Left lung (tissue), 10 donors: ENCODE measurements around the gene ELL. TPM values are rescaled to one million over a fixed set of nuclear protein-coding genes. Genes with fewer than 3 reads are reported as not detected.

Experiments used
- ATAC-seq: fragments of 200-7000 bp; cut with Tn5 transposase; one replicate; pipeline ENCODE4 v1.9.1; 2020; ENCODE audit warnings: moderate library complexity
- DNase-seq, 4 donors: peaks; one replicate each; pipeline ENCODE4 v3.0.0-alpha.2; 2013 to 2020
- H3K27ac ChIP-seq, 2 donors: fragments of 200-600 bp; sonication (generic) in 1 of 2; one replicate each; pipeline versions ENCODE4 v1.5.0 to v1.8.0; 2020 to 2021
- H3K27me3 ChIP-seq, 2 donors: fragments of 200-600 bp; sonication (generic) in 1 of 2; one replicate each; pipeline versions ENCODE4 v1.5.0 to v1.8.0; 2020 to 2021
- H3K36me3 ChIP-seq, 2 donors: fragments of 200-600 bp; sonication (generic) in 1 of 2; one replicate each; pipeline versions ENCODE4 v1.5.0 to v1.8.0; 2020 to 2021
- H3K4me1 ChIP-seq, 2 donors: fragments of 200-600 bp; one replicate each; pipeline ENCODE4 v1.8.0; 2021
- H3K4me3 ChIP-seq, 2 donors: fragments of 200-600 bp; sonication (generic) in 1 of 2; one replicate each; pipeline versions ENCODE4 v1.5.0 to v1.8.0; 2020 to 2021; ENCODE audit warnings: mild to moderate bottlenecking in 1 of 2
- H3K9me3 ChIP-seq, 2 donors: fragments of 200-600 bp; sonication (generic) in 1 of 2; one replicate each; pipeline versions ENCODE4 v1.5.0 to v1.8.0; 2020 to 2021
- intact Hi-C, 2 donors: fragments of 100-400 bp; cut with DNase I; formaldehyde crosslinking; loops; one replicate each; pipeline versions ENCODE4 v1.11.2 to v1.14.2; 2022
- polyA plus RNA-seq, 6 donors: library from polyadenylated mRNA; unstranded; fragments of 120-200 nt; gene quantifications; one replicate each; pipeline ENCODE4 v1.2.1, GENCODE V29; 2013; ENCODE audit not compliant: insufficient read length in 6 of 6
- total RNA-seq, 2 donors: library from RNA; stranded (reverse); fragmentation: NEBNext Ultra II Directional; extraction: Animal tissue kit (Norgen Biotek cat#: 25700); gene quantifications; one replicate each; pipeline ENCODE4 v1.2.1, GENCODE V29; 2021
- TF ChIP-seq, protein P1 (sequence below), 2 donors: fragments of 200-600 bp; sonication (generic) in 1 of 2; IDR thresholded peaks; one replicate each; pipeline versions ENCODE4 v1.5.0 to v1.8.0; 2021; ENCODE audit warnings: antibody characterized with exemption in 2 of 2
- donor health status: DM: no; HTN: yes; CAD: no.
- donor health status: DM: no; HTN: no; CAD: no.

Gene ELL
- total and polyA plus RNA-seq, 8 donors, result 8.5 to 22.9 (median 9.9) TPM

DNA sequence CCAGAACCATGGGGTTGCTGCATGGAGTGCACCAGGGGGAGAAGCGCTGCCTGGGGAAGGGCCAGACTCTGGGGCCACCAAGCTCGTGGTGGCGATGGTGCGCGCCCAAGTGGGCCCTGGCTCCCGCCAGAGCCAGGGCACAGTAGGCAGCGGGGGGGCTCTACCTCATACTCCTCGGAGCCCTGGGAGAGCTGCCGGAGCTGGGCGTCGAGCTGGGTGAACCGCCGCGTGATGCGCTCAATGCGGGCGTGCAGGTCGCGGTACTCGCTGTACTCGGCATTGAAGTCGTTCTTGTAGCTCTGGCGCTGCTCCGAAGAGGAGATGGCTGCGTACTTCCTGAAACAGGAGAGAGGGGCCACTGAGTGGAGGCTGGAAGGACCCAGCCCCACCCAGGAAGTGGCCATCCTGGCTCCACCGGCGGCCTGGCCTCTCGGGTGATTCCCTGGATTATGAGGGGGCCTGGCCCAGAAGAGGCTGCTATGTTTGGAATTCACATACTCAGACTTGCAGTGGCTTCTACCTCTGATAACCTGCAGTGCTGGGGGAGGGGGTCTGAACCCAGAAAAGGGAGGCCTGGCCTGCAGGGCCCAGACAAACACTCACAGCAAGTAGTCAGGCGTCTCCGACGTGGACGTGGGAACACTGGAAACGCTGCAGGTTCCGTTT lies 75.6 kb downstream of the ELL start:
- Histone ChIP-seq H3K9me3 (no peaks in the 10 kb centered on the region), H3K27me3 (no peaks in the 10 kb centered on the region), H3K4me1 (peaks cover 4 to 6% of the 10 kb centered on the region in 2 donors), H3K36me3 (peaks cover 0 to 85% of the 10 kb centered on the region in 2 donors), H3K4me3 (no peak overlapping the region), H3K27ac (no peak overlapping the region)
- TF ChIP-seq, protein P1, sequence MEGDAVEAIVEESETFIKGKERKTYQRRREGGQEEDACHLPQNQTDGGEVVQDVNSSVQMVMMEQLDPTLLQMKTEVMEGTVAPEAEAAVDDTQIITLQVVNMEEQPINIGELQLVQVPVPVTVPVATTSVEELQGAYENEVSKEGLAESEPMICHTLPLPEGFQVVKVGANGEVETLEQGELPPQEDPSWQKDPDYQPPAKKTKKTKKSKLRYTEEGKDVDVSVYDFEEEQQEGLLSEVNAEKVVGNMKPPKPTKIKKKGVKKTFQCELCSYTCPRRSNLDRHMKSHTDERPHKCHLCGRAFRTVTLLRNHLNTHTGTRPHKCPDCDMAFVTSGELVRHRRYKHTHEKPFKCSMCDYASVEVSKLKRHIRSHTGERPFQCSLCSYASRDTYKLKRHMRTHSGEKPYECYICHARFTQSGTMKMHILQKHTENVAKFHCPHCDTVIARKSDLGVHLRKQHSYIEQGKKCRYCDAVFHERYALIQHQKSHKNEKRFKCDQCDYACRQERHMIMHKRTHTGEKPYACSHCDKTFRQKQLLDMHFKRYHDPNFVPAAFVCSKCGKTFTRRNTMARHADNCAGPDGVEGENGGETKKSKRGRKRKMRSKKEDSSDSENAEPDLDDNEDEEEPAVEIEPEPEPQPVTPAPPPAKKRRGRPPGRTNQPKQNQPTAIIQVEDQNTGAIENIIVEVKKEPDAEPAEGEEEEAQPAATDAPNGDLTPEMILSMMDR (IDR thresholded peaks at IDR 0.05), result no peak
- intact Hi-C loops, result no loop called here
- DNase-seq, result peak in 1 of 4 donors; percentile 60
- ATAC-seq, result no peak

DNA sequence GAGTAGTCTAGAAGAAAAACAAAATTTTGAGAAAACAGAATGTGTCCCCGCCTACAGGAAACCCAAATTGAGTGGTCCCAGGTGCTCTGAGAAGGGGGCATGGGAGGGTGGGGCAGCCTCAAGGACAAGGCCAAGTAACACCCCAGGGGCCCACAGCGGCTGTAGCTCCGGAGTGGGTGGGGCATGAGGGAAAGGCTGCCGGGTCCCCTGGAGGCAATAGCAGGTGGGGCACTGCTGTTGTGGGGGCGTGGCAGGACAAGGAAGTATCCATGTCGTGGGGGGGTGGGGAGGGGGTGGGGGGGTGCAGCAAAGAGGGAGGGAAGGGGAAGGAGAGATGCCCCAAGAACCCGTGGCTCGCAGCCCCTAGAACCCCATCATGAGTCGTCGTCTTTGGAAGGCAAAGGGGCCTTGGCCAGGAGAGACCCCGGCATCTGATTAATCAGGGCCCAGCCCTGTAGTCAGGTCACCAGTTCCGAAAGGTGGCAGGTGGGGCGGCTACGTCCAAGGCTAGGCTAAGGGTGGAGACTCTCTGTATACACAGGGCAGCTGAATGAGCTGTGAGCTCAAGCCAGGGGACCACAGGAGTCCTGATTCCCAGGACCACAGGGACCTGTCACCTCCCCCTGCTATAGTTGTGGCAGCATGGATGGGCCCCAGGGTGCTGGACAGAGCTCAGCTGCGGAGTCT lies 76.5 kb downstream of the ELL start:
- H3K27ac ChIP-seq, result no peak overlapping the region
- peaks cover 0 to 76% of the 10 kb centered on the region in 2 donors for H3K36me3 ChIP-seq
- H3K27me3 ChIP-seq, result no peaks in the 10 kb centered on the region
- H3K9me3 ChIP-seq, result no peaks in the 10 kb centered on the region
- no peak overlapping the region for H3K4me3 ChIP-seq
- intact Hi-C loops, result no loop called here
- TF ChIP-seq, protein P1 (IDR thresholded peaks at IDR 0.05), result no peak
- DNase-seq (no peak), ATAC-seq (no peak)
- no peaks in the 10 kb centered on the region for H3K4me1 ChIP-seq

DNA sequence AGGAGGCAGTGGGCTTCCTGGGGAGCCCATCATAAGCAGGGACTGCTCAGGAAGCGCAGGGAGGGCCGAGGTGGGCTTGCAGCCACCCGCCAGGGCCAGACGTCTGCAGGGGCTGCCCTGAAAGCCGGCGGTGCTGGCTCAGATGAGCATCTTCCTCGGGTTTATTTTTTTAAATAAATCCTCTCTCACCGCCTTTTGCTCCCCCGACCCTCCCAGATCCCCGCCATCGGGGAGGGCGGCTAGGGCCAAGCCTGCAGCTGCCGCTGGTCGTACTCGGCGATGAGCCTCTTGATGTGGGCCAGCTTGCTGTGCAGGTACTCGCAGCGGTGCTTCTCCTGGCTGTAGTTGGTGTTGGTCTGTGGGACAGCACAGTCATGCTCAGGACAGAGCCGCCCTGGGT lies 77.4 kb downstream of the ELL start:
- no peak overlapping the region for H3K4me3 ChIP-seq
- H3K9me3 ChIP-seq, result no peaks in the 10 kb centered on the region
- H3K27me3 ChIP-seq, result no peaks in the 10 kb centered on the region
- H3K36me3 ChIP-seq, result peaks cover 0 to 67% of the 10 kb centered on the region in 2 donors
- DNase-seq, result no peak
- TF ChIP-seq, protein P1 (IDR thresholded peaks at IDR 0.05), result no peak
- intact Hi-C loops, result no loop called here
- no peak overlapping the region for H3K27ac ChIP-seq
- no peaks in the 10 kb centered on the region for H3K4me1 ChIP-seq
- ATAC-seq, result no peak

DNA sequence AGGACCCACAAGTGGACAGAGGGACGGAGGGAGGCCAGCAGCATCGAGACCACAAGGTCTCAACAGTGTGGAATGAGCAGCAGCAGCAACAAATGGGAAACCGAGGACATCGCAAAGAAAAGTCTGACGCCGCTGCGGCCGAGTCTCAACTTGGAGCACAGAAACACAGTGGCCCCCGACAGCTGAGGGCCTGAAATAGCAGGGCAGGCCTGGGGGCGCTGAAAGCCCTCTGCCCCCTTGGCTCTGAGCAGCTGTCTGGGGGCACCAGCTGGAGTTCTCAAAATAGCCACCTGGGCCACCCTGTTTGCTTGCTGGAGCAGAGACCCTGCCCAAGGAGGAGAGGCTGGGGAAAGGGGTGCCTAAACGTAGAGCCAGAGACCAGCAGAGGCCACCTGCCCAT lies 78.0 kb downstream of the ELL start:
- no peak overlapping the region for H3K4me3 ChIP-seq
- ATAC-seq (no peak), DNase-seq (no peak)
- TF ChIP-seq, protein P1 (IDR thresholded peaks at IDR 0.05), result no peak
- H3K36me3 ChIP-seq, result peaks cover 0 to 61% of the 10 kb centered on the region in 2 donors
- H3K4me1 ChIP-seq, result peaks cover under 1 to 6% of the 10 kb centered on the region in 2 donors
- no peaks in the 10 kb centered on the region for H3K9me3 ChIP-seq
- intact Hi-C loops, result no loop called here
- H3K27me3 ChIP-seq, result peaks cover 0 to 7% of the 10 kb centered on the region in 2 donors
- H3K27ac ChIP-seq, result no peak overlapping the region

DNA sequence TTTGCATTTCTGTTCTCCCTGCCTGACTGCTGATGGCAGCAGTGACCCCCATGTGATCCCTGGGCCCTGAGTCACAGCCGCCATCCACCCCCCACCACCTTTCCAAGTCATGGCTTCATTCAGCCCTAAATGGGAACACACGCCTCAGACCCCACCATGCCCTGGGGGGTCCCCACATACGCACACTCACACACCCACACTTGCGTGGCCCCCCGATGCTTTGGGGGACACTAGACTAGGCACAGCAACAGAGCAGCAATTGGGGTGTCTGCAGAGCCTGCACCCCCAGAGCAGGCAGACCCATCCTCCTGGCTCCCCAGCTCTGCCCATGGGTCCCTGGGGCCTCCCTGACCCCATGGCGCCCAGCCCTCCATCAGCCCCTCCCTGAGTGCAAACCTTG lies 78.5 kb downstream of the ELL start:
- intact Hi-C loops, result no loop called here
- no peak overlapping the region for H3K4me3 ChIP-seq
- no peak for ATAC-seq
- no peak for DNase-seq
- H3K36me3 ChIP-seq, result peaks cover 0 to 56% of the 10 kb centered on the region in 2 donors
- TF ChIP-seq, protein P1 (IDR thresholded peaks at IDR 0.05), result no peak
- no peak overlapping the region for H3K27ac ChIP-seq
- H3K27me3 ChIP-seq, result peaks cover 0 to 11% of the 10 kb centered on the region in 2 donors
- H3K4me1 ChIP-seq, result peaks cover 4 to 11% of the 10 kb centered on the region in 2 donors
- no peaks in the 10 kb centered on the region for H3K9me3 ChIP-seq
